Spleen (tissue), 7 donors: ENCODE data around the gene KCNJ12.

Source experiments
- POLR2A ChIP-seq, 3 donors: fragments of 450-650 bp; IDR thresholded peaks; one replicate each; pipeline ENCODE4 v1.5.1; 2017; ENCODE audit warnings: antibody characterized with exemption in 3 of 3, mild to moderate bottlenecking in 1 of 3
- POLR2AphosphoS5 ChIP-seq, 3 donors: sonication (generic); formaldehyde crosslinking; IDR thresholded peaks; one replicate each; pipeline ENCODE4 v1.5.1; 2017; ENCODE audit warnings: antibody characterized with exemption in 3 of 3
- TF ChIP-seq, protein P1 (sequence below), 11 experiments: fragments of 200-600 bp in 7 of 11; fragments of 450-650 bp in 4 of 11; sonication (generic) in 4 of 11; IDR thresholded peaks in 8 of 11; conservative IDR thresholded peaks in 3 of 11; 1 replicate in 7 of 11; 2 replicates in 4 of 11; pipeline versions ENCODE4 v1.4.0 to v1.8.0; 2016 to 2021; ENCODE audit warnings: antibody characterized with exemption in 11 of 11, inconsistent platforms in 4 of 11, mild to moderate bottlenecking in 1 of 11
- donor health status: DM: no; HTN: no; CAD: no; lungs with moderate emphysema.
- donor health status: DM: no; HTN: no; CAD: no.
- donor health status: DM: no; HTN: no; CAD: no.

DNA sequence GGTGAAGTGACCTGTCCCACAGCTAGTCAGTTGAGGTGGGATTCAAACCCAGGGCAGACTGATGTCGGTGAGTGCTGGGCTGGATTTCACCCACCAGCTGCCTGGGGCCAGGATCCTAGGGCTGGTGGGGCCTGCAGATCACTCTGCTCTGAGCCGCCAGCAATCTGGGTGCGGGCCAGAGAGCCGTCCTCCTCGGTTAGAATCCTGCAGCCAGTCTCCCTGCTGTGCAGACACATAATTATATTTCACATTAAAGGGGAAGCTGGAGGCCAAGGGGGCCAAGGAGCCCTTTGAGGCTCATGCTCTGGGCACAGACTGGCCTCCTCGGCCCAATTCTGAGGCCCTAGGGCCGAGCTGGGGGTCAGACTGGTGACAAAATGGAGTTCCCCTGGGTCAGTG, 996 bp upstream of the KCNJ12 start:
- TF ChIP-seq POLR2AphosphoS5 (IDR thresholded peaks at IDR 0.05) (no peak), POLR2A (IDR thresholded peaks at IDR 0.05) (no peak)
- TF ChIP-seq, protein P1, sequence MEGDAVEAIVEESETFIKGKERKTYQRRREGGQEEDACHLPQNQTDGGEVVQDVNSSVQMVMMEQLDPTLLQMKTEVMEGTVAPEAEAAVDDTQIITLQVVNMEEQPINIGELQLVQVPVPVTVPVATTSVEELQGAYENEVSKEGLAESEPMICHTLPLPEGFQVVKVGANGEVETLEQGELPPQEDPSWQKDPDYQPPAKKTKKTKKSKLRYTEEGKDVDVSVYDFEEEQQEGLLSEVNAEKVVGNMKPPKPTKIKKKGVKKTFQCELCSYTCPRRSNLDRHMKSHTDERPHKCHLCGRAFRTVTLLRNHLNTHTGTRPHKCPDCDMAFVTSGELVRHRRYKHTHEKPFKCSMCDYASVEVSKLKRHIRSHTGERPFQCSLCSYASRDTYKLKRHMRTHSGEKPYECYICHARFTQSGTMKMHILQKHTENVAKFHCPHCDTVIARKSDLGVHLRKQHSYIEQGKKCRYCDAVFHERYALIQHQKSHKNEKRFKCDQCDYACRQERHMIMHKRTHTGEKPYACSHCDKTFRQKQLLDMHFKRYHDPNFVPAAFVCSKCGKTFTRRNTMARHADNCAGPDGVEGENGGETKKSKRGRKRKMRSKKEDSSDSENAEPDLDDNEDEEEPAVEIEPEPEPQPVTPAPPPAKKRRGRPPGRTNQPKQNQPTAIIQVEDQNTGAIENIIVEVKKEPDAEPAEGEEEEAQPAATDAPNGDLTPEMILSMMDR (IDR thresholded peaks at IDR 0.05 in 8 of 11, conservative IDR thresholded peaks at IDR 0.05 in 3 of 11) = no peak
